C4-2B (cell line): ENCODE data around the gene PAX3.

Source experiments
- H3K27ac ChIP-seq: fragments of 450-650 bp; 2 replicates; pipeline ENCODE4 v1.5.1; 2017
- ZFX ChIP-seq: fragments of 450-650 bp; IDR thresholded peaks from 2 replicates; pipeline ENCODE4 v1.6.1; 2017
- TF ChIP-seq, protein P1 (sequence below): fragments of 450-650 bp; conservative IDR thresholded peaks from 2 replicates; pipeline ENCODE4 v1.5.1; 2017; ENCODE audit warnings: mild to moderate bottlenecking

Gene PAX3

DNA sequence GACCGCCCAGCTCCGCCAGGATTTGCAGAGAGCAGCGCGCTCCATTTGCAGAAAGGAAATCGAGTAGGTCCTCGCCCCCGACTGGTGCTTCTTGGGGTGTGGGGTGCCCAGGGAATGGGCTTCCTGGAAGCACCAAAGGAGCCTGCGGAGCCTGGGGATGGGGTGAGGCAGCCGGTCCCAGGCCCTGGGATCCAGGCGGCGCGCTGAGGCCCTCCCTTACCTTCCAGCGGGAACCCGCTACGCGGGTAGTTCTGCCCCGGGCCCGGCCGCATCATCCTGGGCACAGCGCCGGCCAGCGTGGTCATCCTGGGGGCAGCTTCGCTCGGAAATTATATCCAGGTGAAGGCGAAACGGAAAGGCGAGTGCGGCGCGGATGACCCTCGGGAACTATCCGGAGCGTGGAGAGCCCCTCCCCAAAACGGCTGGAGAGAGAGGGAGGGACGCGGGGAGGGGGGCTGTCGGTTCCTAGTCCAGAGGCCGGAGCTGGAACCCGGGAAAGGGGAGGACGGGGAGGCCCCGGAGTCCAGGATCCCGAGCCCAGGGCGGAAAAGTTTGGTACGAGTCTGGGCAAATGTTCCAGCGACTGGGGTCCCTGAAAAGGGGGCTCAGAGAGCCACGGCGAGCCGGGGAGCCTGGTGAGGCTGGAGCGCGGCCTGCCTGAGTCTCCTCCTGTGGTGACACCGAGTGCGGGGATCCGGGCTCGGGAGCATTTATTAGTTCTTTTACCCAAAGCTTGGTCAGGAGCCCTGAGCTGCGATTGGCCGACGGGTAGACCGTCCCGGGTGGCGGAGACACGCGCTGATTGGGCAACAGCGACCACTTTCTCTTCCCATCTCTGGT is at the start of gene PAX3:
Gene PAX3 (minus strand): TSS at position 688 of the 840 bp plus-strand sequence. CDS start 383 bp downstream, at position 305.
- no peak within 1 kb of the TSS for H3K27ac ChIP-seq
- TF ChIP-seq, protein P1, sequence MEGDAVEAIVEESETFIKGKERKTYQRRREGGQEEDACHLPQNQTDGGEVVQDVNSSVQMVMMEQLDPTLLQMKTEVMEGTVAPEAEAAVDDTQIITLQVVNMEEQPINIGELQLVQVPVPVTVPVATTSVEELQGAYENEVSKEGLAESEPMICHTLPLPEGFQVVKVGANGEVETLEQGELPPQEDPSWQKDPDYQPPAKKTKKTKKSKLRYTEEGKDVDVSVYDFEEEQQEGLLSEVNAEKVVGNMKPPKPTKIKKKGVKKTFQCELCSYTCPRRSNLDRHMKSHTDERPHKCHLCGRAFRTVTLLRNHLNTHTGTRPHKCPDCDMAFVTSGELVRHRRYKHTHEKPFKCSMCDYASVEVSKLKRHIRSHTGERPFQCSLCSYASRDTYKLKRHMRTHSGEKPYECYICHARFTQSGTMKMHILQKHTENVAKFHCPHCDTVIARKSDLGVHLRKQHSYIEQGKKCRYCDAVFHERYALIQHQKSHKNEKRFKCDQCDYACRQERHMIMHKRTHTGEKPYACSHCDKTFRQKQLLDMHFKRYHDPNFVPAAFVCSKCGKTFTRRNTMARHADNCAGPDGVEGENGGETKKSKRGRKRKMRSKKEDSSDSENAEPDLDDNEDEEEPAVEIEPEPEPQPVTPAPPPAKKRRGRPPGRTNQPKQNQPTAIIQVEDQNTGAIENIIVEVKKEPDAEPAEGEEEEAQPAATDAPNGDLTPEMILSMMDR: no peak
- TF ChIP-seq ZFX: no peak

DNA sequence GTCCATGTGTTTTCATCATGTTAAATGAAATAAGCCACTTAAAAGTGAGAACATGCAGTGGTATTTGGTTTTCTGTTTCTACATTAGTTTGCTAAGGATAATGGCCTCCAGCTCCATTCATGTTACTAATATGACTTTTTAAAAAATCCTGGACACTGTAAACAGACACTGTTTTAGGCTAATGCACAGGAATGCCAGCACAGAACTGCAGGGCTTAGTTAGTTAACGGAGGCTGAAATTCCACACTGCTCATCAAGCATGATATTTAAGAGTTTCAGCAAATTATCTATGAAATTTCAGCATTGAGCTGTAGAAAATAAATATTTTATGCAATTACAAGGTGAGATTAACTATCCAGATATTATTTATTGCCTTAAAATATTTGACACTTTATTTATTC is 42.5 kb upstream of the PAX3 start:
- TF ChIP-seq, protein P1: no peak
- no peak overlapping the region for H3K27ac ChIP-seq

DNA sequence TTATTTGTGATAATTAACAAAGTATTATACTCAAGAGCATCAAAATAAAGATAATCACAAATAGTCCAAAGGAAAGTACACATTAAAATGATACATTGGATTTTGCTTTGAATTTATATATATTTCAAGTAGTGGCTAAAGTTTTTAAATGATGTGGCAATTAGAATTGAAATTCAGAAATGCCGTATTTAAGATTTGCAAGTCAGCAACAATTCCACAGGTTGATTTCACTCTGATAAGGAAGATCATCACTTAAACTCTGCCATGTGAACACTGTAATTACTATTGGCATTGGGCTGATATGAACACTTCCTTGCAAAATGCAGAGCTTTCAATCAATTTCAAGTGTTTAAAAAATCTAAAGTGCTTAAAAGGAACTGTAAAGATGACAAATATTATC is 39.6 kb upstream of the PAX3 start:
- no peak overlapping the region for H3K27ac ChIP-seq
- TF ChIP-seq, protein P1: no peak
- no peak for TF ChIP-seq ZFX

DNA sequence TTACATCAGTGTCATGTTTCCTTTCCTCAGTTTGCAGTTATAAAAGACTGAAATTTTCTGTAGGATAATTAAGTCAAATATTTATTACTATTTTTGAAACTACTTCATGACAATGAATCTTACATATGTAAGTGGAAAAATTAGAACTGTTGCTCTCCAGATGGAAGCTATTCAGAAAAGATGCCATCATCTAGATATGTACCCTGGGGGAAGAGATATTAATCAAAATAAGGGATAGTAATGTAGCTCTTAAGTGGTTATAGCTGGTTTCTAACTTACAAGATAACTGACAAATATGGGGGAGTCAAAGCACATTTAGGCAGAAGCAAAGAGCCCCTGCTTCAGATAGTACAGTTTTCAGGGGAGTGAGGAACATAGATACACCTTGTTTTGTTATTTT is 38.1 kb upstream of the PAX3 start:
- TF ChIP-seq ZFX: no peak
- TF ChIP-seq, protein P1: no peak
- H3K27ac ChIP-seq: no peak overlapping the region

DNA sequence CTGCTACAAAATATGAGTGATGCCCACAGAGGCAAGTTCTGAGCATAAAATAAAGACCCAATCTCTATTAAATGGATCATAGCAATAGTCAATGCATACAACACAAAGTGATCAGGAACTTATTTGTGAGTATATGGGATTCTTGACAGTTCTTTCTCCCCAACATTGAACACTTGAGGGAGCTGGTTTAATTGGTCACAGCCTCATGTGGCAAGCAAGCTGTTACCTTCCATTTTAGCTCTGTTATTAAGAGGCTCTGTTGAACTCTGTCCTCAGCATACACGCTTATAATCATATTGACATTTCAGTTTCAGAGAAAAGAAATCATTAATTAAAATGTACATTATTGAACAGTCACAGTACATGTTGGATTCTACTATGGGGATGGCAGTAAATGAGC is 37.6 kb upstream of the PAX3 start:
- no peak overlapping the region for H3K27ac ChIP-seq
- TF ChIP-seq ZFX: no peak
- TF ChIP-seq, protein P1: no peak

DNA sequence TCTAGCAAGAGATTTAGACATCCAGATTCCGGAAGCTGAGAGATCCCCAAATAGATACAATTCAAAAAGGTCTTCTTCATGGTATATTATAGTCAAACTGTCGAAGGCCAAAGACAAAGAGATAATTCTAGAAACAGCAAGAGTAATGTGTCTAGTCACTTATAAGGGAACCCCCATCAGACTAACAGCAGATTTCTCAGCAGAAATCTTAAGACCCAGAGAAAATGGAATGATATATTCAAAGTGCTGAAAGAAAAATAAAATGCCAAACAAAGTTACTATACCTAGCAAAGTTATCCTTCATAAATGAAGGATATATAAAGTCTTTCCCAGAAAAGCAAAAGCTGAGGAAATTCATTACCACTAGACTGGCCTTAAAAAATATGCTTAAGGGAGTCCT is 36.1 kb upstream of the PAX3 start:
- H3K27ac ChIP-seq: no peak overlapping the region
- TF ChIP-seq ZFX: no peak
- TF ChIP-seq, protein P1: no peak

DNA sequence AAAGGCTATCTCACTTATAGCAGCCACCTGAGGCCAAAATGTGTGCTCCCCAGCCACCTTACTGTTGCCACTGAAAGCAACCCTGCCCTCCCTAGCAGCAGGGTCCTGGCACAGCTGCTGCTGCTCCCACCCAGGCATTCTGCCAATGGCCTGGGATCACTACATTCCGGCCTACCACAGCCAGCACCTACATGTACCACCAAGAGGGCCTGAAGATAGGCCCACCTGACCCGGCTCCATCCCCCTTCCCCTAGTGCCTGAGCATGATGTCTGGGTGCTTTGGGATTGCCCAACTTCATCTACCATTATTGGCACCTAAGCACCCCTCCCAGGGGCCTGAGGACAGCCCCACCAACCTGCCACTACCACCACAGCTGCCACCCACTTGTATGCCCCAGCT is 34.6 kb upstream of the PAX3 start:
- H3K27ac ChIP-seq: no peak overlapping the region
- TF ChIP-seq ZFX: no peak
- TF ChIP-seq, protein P1: no peak
